GM12873 (cell line): ENCODE results near the gene SLC49A3.

Source experiments
- CTCF ChIP-seq: IDR thresholded peaks from 2 replicates; pipeline ENCODE4 v1.5.1; 2012; ENCODE audit warnings: low read depth, mild to moderate bottlenecking, moderate library complexity, low read length, control low read depth; ENCODE audit not compliant: insufficient read depth; ENCODE audit errors: missing control alignments

Gene SLC49A3

GRCh38 chr4:654503-654845 is 34.5 kb downstream of the SLC49A3 start:
- no peak for TF ChIP-seq CTCF

GRCh38 chr4:653831-654502 is 35.0 kb downstream of the SLC49A3 start:
- TF ChIP-seq CTCF = no peak

- TF ChIP-seq CTCF = no peak
These were observed 35.7 kb downstream of the SLC49A3 start for GRCh38 chr4:653080-653821.

- TF ChIP-seq CTCF = no peak
These were observed 36.9 kb downstream of the SLC49A3 start for GRCh38 chr4:651884-652642.

- TF ChIP-seq CTCF = no peak
These were observed 37.7 kb downstream of the SLC49A3 start for GRCh38 chr4:650951-651883.

- no peak for TF ChIP-seq CTCF
These were observed 38.5 kb downstream of the SLC49A3 start for GRCh38 chr4:650461-650860.

- TF ChIP-seq CTCF = no peak
These were observed 39.1 kb downstream of the SLC49A3 start for GRCh38 chr4:649751-650310.
